Activated CD4-positive, CD25-positive, alpha-beta regulatory T cell treated with anti-CD3 and anti-CD28 coated beads, Interleukin-2, amount 50 U/mL, for 72 hours (primary cell): ENCODE results near the gene MPG.

Experiments used
- DNase-seq: peaks from one replicate; pipeline ENCODE4 v3.0.0; 2021

MPG gene

GRCh38 chr16:67884-68789 lies 9.9 kb upstream of the MPG start:
- no peak for DNase-seq

- no peak for DNase-seq
Measured at GRCh38 chr16:69181-69580, 8.8 kb upstream of the MPG start.

GRCh38 chr16:71210-71539 lies 6.8 kb upstream of the MPG start:
- no peak for DNase-seq

- no peak for DNase-seq
Measured at GRCh38 chr16:71540-72401, 6.3 kb upstream of the MPG start.

GRCh38 chr16:72561-73548 lies 5.2 kb upstream of the MPG start, which contains the start of gene RHBDF1:
RHBDF1 (minus strand) TSS chr16:72631; CDS start chr16:65015, 7,616 bp downstream.
- no peak for DNase-seq

- no peak for DNase-seq
Measured at GRCh38 chr16:74051-74746, 3.8 kb upstream of the MPG start.

GRCh38 chr16:74747-75334 lies 3.2 kb upstream of the MPG start:
- DNase-seq = no peak

GRCh38 chr16:75580-76501 lies 2.2 kb upstream of the MPG start:
- DNase-seq = no peak

- no peak for DNase-seq
Measured at GRCh38 chr16:76535-77272, 1.3 kb upstream of the MPG start.

GRCh38 chr16:77273-77806 lies 685 bp upstream of the MPG start:
- peak; percentile 61 for DNase-seq

- peak; percentile 50 for DNase-seq
Measured at GRCh38 chr16:78444-79150, 572 bp downstream of the MPG start.

GRCh38 chr16:79151-80054 lies 1.4 kb downstream of the MPG start:
- DNase-seq = no peak

GRCh38 chr16:83060-83603 lies 5.1 kb downstream of the MPG start:
- no peak for DNase-seq

- DNase-seq = no peak
Measured at GRCh38 chr16:83781-84615, 6.0 kb downstream of the MPG start.

GRCh38 chr16:84718-85406 lies 6.8 kb downstream of the MPG start:
- peak; percentile 55 for DNase-seq

- no peak for DNase-seq
Measured at GRCh38 chr16:85407-85782, 7.4 kb downstream of the MPG start.
